Kidney (tissue), 14 donors: Measurements from ENCODE around the gene EGR1. TPM values are rescaled to one million over a fixed set of nuclear protein-coding genes. Genes with fewer than 3 reads are reported as not detected.

Experiments
- DNase-seq, 5 donors: peaks; one replicate each; pipeline ENCODE4 v3.0.0-alpha.2; 2013 to 2020
- FAIRE-seq: peaks from 2 replicates; lab custom pipeline; 2012; peaks lifted over from hg19 to GRCh38; lab: Jason Lieb, UNC
- H3K27ac ChIP-seq, 2 donors: one replicate each; pipeline ENCODE4 v1.7.0; 2013; ENCODE audit warnings: low read depth in 2 of 2, low read length in 2 of 2, inconsistent platforms in 1 of 2
- H3K27me3 ChIP-seq: one replicate; pipeline ENCODE4 v1.7.1; 2013; ENCODE audit warnings: low read length, inconsistent platforms; ENCODE audit not compliant: control insufficient read depth, insufficient read depth
- H3K36me3 ChIP-seq, 3 donors: one replicate each; pipeline versions ENCODE4 v1.7.0 to v1.7.1; 2013; ENCODE audit warnings: low read length in 3 of 3, control low read depth in 1 of 3, inconsistent platforms in 1 of 3; ENCODE audit not compliant: insufficient read depth in 3 of 3, control insufficient read depth in 2 of 3
- H3K4me1 ChIP-seq, 3 donors: one replicate each; pipeline versions ENCODE4 v1.7.0 to v1.7.1; 2013; ENCODE audit warnings: low read length in 3 of 3, inconsistent platforms in 1 of 3, low read depth in 1 of 3; ENCODE audit not compliant: control insufficient read depth in 2 of 3, insufficient read depth in 2 of 3
- H3K4me3 ChIP-seq, 3 donors: one replicate each; pipeline versions ENCODE4 v1.7.0 to v1.8.1; 2013; ENCODE audit warnings: low read length in 3 of 3, control low read depth in 1 of 3, inconsistent platforms in 1 of 3
- H3K9ac ChIP-seq, 3 donors: one replicate each; pipeline versions ENCODE4 v1.7.0 to v1.7.1; 2013; ENCODE audit warnings: low read length in 3 of 3, control low read depth in 1 of 3, inconsistent platforms in 1 of 3
- H3K9me3 ChIP-seq, 3 donors: one replicate each; pipeline versions ENCODE4 v1.7.0 to v1.7.1; 2013; ENCODE audit warnings: low read length in 3 of 3, control low read depth in 1 of 3, inconsistent platforms in 1 of 3; ENCODE audit not compliant: control insufficient read depth in 2 of 3, insufficient read depth in 1 of 3
- intact Hi-C: fragments of 100-400 bp; cut with DNase I; formaldehyde crosslinking; loops from one replicate; pipeline ENCODE4 v1.11.1; 2022
- polyA plus RNA-seq: library from polyadenylated mRNA; stranded (reverse); fragments of 350-450 nt; fragmentation: Illumina TruSeq; extraction: RNeasy Lipid Tissue Mini Kit (QIAGEN cat#74804); gene quantifications from one replicate; pipeline ENCODE4 v1.2.3, GENCODE V29; 2014; ENCODE audit warnings: low read depth, low replicate concordance; ENCODE audit not compliant: insufficient read depth
- total RNA-seq: library from RNA; stranded (reverse); fragmentation: NEBNext Ultra II Directional; extraction: Animal tissue kit (Norgen Biotek cat#: 25700); gene quantifications from one replicate; pipeline ENCODE4 v1.2.1, GENCODE V29; 2021
- TF ChIP-seq, protein P1 (sequence below): IDR thresholded peaks from 3 replicates; pipeline ENCODE4 v1.5.1; 2012; ENCODE audit warnings: mild to moderate bottlenecking, moderate library complexity, borderline replicate concordance; ENCODE audit not compliant: insufficient read depth; ENCODE audit errors: extremely low read depth
- donor health status: control.
- donor health status: control.
- donor health status: control.
- donor health status: control.
- donor health status: control.
- donor health status: DM: yes; HTN: yes; CAD: no.
- donor health status: Normal renal cell carcinoma (clear cell type).

Gene EGR1
- total and polyA plus RNA-seq, 2 donors from 2014 or later, result 65.8 to 68.6 TPM

DNA sequence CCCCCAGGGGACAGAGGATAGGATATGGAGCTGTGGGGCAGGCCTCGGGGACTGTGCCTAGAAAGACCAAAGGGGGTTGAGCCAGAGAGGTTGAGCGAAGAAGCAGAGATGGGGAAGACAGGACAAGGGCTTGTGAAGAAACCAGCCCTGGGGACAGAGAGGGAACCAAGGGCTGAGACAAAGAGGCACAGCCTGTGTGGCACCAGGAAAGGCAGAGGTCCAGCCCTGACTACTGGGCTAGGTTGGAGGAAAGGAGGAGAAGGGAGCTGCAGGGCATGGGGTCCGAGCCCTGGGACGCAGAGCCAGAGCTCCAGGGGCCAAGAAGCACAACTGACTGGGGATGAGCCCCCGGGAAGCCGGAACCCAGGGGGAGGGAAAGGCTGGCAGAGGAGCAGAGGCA lies 17.2 kb upstream of the EGR1 start:
- no peak for DNase-seq

DNA sequence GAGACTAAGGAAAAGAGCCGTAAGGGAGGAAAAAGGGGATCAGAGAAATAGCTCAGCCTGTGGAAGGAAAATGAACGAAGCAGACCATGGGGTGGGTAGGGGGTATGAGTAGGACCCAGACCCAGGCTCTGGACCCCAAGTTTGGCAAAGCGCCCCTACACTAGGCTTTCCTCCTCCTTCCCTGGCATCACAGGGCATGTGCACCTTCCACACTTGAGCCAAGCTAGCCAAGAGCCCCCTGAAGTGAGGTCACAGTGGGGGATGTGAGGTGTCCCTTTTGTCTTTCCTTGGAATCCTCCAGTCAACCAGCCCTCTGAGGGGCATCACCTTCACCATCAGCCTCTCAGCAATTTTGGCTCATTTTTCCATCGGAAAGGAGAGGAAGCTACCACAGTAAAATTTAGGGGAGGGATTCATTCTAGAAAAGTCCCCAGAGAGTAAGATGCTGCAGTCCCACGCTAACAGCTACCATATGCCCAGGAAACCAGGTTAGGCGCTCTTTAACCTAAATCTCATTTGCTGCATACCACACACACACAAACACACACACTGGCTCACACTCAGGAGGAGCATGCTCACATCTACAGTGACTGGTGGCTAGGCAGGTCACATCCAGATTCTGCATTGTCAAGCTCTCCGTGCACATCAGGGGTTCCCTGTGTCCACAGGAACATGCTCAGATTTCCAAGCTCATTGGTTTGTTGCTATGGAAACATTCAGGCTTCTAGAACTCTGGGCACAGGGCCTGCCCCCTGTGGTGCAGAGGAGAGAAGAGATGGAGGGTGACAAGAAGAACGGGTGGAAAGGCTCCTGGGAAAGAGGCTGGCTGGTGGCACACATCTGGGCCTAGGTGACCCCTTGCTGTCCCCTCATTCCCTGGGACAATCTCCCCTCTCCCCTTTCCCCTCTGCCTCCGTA lies 16.5 kb upstream of the EGR1 start:
- intact Hi-C loops, result no loop called here
- no peak for FAIRE-seq

More for the DNA sequence above, 17.2 kb upstream of the EGR1 start:
- H3K9ac ChIP-seq, result no peak overlapping the region
- H3K27me3 ChIP-seq, result no peaks in the 10 kb centered on the region
- H3K4me1 ChIP-seq, result peaks cover 0 to 4% (median 0%) of the 10 kb centered on the region in 3 donors
- H3K27ac ChIP-seq, result no peak overlapping the region
- H3K9me3 ChIP-seq, result no peaks in the 10 kb centered on the region
- intact Hi-C loops, result no loop called here
- no peak for FAIRE-seq
- no peak overlapping the region for H3K4me3 ChIP-seq
- TF ChIP-seq, protein P1, sequence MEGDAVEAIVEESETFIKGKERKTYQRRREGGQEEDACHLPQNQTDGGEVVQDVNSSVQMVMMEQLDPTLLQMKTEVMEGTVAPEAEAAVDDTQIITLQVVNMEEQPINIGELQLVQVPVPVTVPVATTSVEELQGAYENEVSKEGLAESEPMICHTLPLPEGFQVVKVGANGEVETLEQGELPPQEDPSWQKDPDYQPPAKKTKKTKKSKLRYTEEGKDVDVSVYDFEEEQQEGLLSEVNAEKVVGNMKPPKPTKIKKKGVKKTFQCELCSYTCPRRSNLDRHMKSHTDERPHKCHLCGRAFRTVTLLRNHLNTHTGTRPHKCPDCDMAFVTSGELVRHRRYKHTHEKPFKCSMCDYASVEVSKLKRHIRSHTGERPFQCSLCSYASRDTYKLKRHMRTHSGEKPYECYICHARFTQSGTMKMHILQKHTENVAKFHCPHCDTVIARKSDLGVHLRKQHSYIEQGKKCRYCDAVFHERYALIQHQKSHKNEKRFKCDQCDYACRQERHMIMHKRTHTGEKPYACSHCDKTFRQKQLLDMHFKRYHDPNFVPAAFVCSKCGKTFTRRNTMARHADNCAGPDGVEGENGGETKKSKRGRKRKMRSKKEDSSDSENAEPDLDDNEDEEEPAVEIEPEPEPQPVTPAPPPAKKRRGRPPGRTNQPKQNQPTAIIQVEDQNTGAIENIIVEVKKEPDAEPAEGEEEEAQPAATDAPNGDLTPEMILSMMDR, result no peak
- no peaks in the 10 kb centered on the region for H3K36me3 ChIP-seq

DNA sequence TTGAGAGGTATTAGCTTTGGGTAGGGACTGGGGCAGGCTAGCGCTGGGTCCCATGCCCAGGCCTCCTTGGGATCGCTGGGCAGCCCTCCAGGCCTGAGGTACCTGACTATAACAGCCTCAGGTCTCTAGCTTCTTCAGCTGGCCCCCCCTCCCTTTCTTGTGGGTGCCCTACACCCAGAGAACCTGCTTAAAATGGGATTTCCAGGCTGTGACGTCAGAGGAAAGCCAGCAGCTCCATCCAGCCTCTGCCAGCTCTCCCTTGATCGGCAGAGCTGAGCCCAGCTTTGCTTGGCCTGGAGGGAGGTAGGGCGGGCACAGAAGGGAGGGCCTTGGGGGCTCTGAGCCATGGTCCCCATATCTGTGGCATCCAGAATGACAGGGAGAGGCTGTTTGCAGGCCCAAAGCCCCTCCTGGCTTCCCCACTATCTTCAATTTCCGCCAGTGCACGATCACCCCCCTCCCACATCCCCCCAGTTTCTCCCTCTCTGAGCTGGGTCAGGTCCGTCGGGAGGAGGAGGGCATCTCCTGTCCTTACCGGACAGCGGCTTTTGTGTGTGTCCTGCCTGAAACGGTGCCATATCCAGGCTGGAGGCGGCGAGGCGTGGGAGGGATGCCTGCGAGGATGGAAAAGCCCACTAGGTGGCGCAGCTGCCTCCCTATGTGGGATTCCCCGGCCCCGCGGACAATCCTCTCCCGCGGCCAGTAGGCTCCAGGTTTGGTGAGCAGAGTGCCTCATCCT lies 15.6 kb upstream of the EGR1 start:
- no peak overlapping the region for H3K27ac ChIP-seq
- H3K4me3 ChIP-seq, result peak overlapping the region in 1 of 3 donors; percentile 3
- no peaks in the 10 kb centered on the region for H3K36me3 ChIP-seq
- no peak overlapping the region for H3K9ac ChIP-seq
- TF ChIP-seq, protein P1, result peak; percentile 97
- FAIRE-seq, result no peak
- no peaks in the 10 kb centered on the region for H3K27me3 ChIP-seq
- no peaks in the 10 kb centered on the region for H3K9me3 ChIP-seq
- peaks cover 0 to 4% (median 0%) of the 10 kb centered on the region in 3 donors for H3K4me1 ChIP-seq
- peak; percentile 91 to 94 (median 92) for DNase-seq
- intact Hi-C loops, result loop anchor here (5.0 kb wide), 1 partner anchor 53 kb away; no protein-coding TSS in a partner anchor

More for the DNA sequence above, 16.5 kb upstream of the EGR1 start:
- Histone ChIP-seq H3K27me3 (no peaks in the 10 kb centered on the region), H3K4me1 (peaks cover 0 to 4% (median 0%) of the 10 kb centered on the region in 3 donors), H3K9ac (no peak overlapping the region), H3K27ac (no peak overlapping the region), H3K36me3 (no peaks in the 10 kb centered on the region), H3K4me3 (no peak overlapping the region), H3K9me3 (no peaks in the 10 kb centered on the region)
- TF ChIP-seq, protein P1, result no peak
- DNase-seq, result peak in 2 of 5 donors; percentile 25 to 49
